T-helper 1 cell treated with Interleukin-12 subunit alpha and Interleukin-12 subunit beta and Interleukin-4 antibody, amounts not matched to agents 30 μg/mL and 1 μg/mL, for 36 hours (primary cell): Measurements from ENCODE around the gene RAB27A.

Experiments
- H3K27ac Mint-ChIP-seq: one replicate; pipeline ENCODE4 v1.8.0; 2021; ENCODE audit warnings: mild to moderate bottlenecking, mixed read lengths
- H3K27me3 Mint-ChIP-seq: one replicate; pipeline ENCODE4 v1.8.0; 2021; ENCODE audit warnings: low read depth, mixed read lengths
- H3K36me3 Mint-ChIP-seq: one replicate; pipeline ENCODE4 v1.8.0; 2021; ENCODE audit warnings: low read depth, mixed read lengths
- H3K4me1 Mint-ChIP-seq: one replicate; pipeline ENCODE4 v1.8.0; 2021; ENCODE audit warnings: low read depth, mixed read lengths
- H3K4me3 Mint-ChIP-seq: one replicate; pipeline ENCODE4 v1.8.0; 2021; ENCODE audit warnings: mild to moderate bottlenecking, moderate library complexity, mixed read lengths
- H3K9me3 Mint-ChIP-seq: one replicate; pipeline ENCODE4 v1.8.0; 2021; ENCODE audit warnings: mixed read lengths

Gene RAB27A

DNA sequence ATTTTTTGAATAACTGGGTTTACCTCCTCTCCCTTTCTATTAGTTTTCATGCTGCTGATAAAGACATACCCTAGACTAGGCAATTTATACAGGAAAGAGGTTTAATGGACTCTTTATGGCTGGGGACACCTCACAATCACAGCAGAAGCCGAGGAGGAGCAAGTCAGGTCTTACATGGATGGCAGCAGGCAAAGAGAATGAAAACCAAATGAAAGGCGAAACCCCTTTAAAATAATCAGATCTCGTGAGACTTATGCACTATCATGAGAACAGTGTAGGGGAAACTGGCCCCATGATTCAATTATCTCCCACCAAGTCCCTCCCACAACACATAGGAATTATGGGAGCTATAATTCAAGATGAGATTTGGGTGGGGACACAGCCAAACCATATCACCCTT is 90.9 kb downstream of the RAB27A start:
- Mint-ChIP-seq H3K36me3 (peaks cover 11% of the 10 kb centered on the region), H3K27ac (no peak overlapping the region), H3K27me3 (no peaks in the 10 kb centered on the region), H3K9me3 (peaks cover 6% of the 10 kb centered on the region), H3K4me1 (peaks cover 3% of the 10 kb centered on the region), H3K4me3 (peak overlapping the region; percentile 48)

- peaks cover 12% of the 10 kb centered on the region for H3K36me3 Mint-ChIP-seq
- peaks cover 10% of the 10 kb centered on the region for H3K4me1 Mint-ChIP-seq
- H3K27ac Mint-ChIP-seq, result no peak overlapping the region
- no peaks in the 10 kb centered on the region for H3K27me3 Mint-ChIP-seq
- H3K9me3 Mint-ChIP-seq, result peaks cover 6% of the 10 kb centered on the region
- no peak overlapping the region for H3K4me3 Mint-ChIP-seq
Observed at GRCh38 chr15:55197719-55198118, 91.9 kb downstream of the RAB27A start.

DNA sequence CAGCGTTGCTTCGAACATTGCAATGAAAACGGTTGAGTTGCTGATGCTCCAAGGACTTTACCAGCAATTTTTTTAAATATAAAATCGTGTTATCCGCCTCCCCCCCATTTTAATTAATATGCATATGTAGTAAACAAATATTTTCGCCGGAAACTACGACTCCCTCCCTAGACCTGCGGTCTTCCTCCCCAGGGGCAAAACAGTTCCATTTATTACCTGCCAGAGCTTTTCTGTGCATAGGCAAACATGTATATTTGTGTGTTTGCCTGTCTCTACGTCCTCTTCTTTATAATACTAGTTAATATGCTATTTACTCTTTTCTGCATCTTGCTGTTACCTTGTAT is 92.3 kb downstream of the RAB27A start:
- Mint-ChIP-seq H3K27ac (no peak overlapping the region), H3K4me1 (peaks cover 10% of the 10 kb centered on the region), H3K4me3 (no peak overlapping the region), H3K9me3 (peaks cover 6% of the 10 kb centered on the region), H3K27me3 (no peaks in the 10 kb centered on the region), H3K36me3 (peaks cover 13% of the 10 kb centered on the region)

DNA sequence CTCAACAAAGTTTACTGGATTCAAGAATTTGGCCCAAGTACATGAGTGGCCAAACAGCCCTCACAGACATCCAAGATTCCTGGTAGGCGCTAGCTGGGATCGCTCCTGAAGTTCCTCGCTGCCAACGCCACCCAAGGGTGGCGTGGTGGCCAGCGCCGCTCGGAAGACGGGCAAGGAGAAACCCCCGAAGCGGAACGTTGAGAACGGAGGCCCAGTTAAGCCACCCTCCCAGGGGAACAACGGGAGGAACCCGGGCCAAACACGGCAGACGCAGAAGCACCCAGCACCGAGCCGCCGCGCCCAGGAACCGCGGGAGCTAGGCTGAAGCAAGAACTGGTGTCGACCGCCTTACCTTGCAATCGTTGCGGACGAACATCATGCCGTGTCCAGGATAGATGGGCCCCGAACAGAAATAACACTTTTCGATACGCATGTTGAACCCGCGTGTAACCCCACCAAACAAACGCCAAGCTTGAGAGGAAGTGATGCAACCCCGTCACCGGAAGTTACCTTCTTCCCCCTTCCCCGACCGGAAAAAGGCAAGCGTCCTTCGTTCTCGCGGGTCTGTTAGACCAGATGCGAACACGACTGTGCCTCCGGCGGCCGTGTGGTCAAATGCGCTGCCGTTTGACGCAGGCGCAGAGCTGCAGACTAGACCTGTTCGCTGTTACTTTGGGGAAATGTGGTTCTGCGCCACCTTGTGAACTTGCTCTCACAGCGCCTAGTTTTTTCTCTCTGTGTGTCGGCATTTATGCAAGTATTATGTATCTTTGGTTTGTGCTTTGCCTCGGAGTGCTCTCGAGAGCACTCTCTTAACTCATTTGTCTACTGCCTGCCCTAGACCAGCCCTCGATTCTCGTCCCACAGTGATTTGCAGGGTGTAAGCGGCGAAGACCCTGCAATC is 92.9 kb downstream of the RAB27A start, which contains the start of gene RSL24D1:
RSL24D1 (minus strand) TSS at position 484 of the 904 bp plus-strand sequence; CDS start at position 433, 51 bp downstream.
- Mint-ChIP-seq H3K36me3 (peaks cover 14% of the 10 kb centered on the region), H3K4me3 (no peak within 1 kb of the TSS), H3K27me3 (no peaks in the 10 kb centered on the region), H3K27ac (no peak within 1 kb of the TSS), H3K9me3 (peaks cover 6% of the 10 kb centered on the region), H3K4me1 (peaks cover 13% of the 10 kb centered on the region)

- Mint-ChIP-seq H3K4me1 (peaks cover 16% of the 10 kb centered on the region), H3K27me3 (no peaks in the 10 kb centered on the region), H3K9me3 (peaks cover 6% of the 10 kb centered on the region), H3K36me3 (peaks cover 18% of the 10 kb centered on the region), H3K4me3 (no peak overlapping the region), H3K27ac (no peak overlapping the region)
Observed at GRCh38 chr15:55195996-55196395, 93.6 kb downstream of the RAB27A start.

GRCh38 chr15:55194256-55194655 is 95.4 kb downstream of the RAB27A start:
- H3K27me3 Mint-ChIP-seq, result no peaks in the 10 kb centered on the region
- peaks cover 26% of the 10 kb centered on the region for H3K36me3 Mint-ChIP-seq
- H3K27ac Mint-ChIP-seq, result no peak overlapping the region
- H3K9me3 Mint-ChIP-seq, result peaks cover 3% of the 10 kb centered on the region
- peaks cover 19% of the 10 kb centered on the region for H3K4me1 Mint-ChIP-seq
- no peak overlapping the region for H3K4me3 Mint-ChIP-seq

- H3K4me1 Mint-ChIP-seq, result peaks cover 30% of the 10 kb centered on the region
- no peak overlapping the region for H3K27ac Mint-ChIP-seq
- no peaks in the 10 kb centered on the region for H3K27me3 Mint-ChIP-seq
- H3K9me3 Mint-ChIP-seq, result no peaks in the 10 kb centered on the region
- H3K4me3 Mint-ChIP-seq, result no peak overlapping the region
- H3K36me3 Mint-ChIP-seq, result peaks cover 55% of the 10 kb centered on the region
Observed at GRCh38 chr15:55186331-55186730, 103.3 kb downstream of the RAB27A start.

DNA sequence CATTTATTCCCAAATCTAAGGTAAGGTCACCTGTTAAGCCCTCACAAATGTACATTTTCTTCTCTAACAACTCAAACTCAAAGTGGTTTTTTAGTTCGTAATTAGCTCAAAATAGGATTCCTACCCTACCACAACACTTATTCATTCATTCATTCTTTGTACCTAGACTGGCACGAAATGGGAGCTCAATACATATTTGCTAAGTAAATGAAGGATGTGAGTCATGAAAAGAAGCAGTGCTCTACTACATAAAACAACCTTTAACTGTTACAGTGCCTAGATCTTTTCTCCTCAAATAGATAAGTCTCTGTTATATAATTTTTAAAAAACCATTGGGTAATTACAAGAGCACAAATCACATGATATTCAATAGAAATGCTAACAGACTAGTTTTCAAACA is 105.9 kb downstream of the RAB27A start:
- Mint-ChIP-seq H3K4me1 (peaks cover 27% of the 10 kb centered on the region), H3K36me3 (peaks cover 52% of the 10 kb centered on the region), H3K9me3 (no peaks in the 10 kb centered on the region), H3K4me3 (no peak overlapping the region), H3K27me3 (no peaks in the 10 kb centered on the region), H3K27ac (no peak overlapping the region)

- peaks cover 37% of the 10 kb centered on the region for H3K36me3 Mint-ChIP-seq
- H3K9me3 Mint-ChIP-seq, result no peaks in the 10 kb centered on the region
- H3K4me3 Mint-ChIP-seq, result no peak overlapping the region
- no peaks in the 10 kb centered on the region for H3K27me3 Mint-ChIP-seq
- H3K27ac Mint-ChIP-seq, result peak overlapping the region; percentile 56
- H3K4me1 Mint-ChIP-seq, result peaks cover 4% of the 10 kb centered on the region
Observed at GRCh38 chr15:55179141-55179540, 110.5 kb downstream of the RAB27A start.

DNA sequence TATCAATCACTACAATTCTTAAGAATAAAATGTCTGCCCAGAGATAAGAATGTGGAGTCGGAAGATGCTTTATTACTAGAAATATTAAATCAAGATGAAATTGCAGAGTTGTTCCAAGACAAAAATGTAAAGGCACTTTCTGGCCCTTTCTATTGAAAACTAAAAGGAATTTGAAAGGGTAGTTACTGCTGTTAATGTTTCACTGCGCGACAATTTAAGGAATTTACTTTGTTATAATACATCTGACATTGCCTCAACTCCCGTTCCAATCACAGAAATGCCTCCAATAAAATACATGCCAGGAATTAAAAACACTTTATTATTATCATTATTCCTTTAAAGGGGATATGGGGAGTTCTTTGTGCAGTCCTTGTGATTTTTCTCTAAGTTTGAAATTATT is 119.3 kb downstream of the RAB27A start:
- no peaks in the 10 kb centered on the region for H3K9me3 Mint-ChIP-seq
- H3K27me3 Mint-ChIP-seq, result no peaks in the 10 kb centered on the region
- H3K36me3 Mint-ChIP-seq, result peaks cover 3% of the 10 kb centered on the region
- no peak overlapping the region for H3K4me3 Mint-ChIP-seq
- no peak overlapping the region for H3K27ac Mint-ChIP-seq
- H3K4me1 Mint-ChIP-seq, result no peaks in the 10 kb centered on the region

DNA sequence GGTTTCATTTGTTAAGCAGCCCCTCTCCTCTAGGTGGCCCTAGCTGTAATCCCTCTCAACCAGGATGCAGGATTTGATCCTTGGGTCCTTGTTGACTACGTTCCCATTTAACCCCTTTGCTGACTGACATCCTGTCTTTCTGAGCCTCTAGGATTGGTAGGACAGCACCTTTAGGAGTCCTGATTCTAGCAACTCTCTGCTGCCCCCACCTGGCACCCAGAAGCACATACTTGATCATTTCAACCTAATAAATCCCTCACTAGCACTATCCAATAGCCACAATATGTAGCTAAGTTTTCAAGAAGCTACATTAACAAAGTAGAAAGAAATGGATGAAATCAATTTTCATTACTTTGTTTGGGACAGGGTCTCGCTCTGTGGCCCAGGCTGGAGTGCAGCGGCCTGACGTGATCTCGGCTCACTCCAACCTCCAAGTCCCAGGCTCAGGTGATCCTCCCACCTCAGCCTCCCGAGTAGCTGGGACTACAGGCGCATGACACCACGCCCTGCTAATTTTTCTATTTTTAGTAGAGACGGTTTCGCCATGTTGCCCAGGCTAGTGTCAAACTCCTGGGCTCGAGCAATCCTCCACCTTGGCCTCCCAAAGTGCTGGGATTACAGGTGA is 121.2 kb downstream of the RAB27A start:
- Mint-ChIP-seq H3K9me3 (no peaks in the 10 kb centered on the region), H3K27ac (no peak overlapping the region), H3K4me3 (no peak overlapping the region), H3K27me3 (no peaks in the 10 kb centered on the region), H3K4me1 (no peaks in the 10 kb centered on the region), H3K36me3 (no peaks in the 10 kb centered on the region)

- H3K4me3 Mint-ChIP-seq, result no peak overlapping the region
- H3K27me3 Mint-ChIP-seq, result peaks cover 7% of the 10 kb centered on the region
- H3K9me3 Mint-ChIP-seq, result no peaks in the 10 kb centered on the region
- H3K36me3 Mint-ChIP-seq, result no peaks in the 10 kb centered on the region
- no peaks in the 10 kb centered on the region for H3K4me1 Mint-ChIP-seq
- no peak overlapping the region for H3K27ac Mint-ChIP-seq
Observed at GRCh38 chr15:55164284-55164683, 125.3 kb downstream of the RAB27A start.
